ENCODE data around the gene HADHB.

DNA sequence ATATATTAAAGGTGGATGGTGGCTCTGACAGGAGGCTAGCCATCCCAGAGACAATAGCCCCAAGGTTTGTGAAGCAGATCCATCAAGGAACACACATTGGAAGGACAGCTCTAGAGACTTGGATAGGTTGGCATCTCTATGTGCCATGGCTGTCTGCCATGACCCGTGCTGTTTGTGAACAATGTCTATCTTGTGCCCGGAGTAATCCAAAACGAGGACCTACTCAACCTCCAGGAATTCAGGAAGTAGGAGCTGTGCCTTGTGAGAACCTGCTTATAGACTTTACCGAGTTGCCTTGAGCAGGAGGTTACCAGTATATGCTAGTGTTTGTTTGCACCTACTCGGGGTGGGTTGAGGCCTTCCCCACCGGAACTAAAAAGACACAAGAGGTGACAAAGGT, 58.1 kb downstream of the HADHB start:
- TF ChIP-seq GATA3 (IDR thresholded peaks at IDR 0.05; ENCODE audit: low read depth, low read length) (no peak), GATA2 (IDR thresholded peaks at IDR 0.05; ENCODE audit: low read depth, low read length) (no peak)
